ENCODE data around the gene SFXN5.

- TF ChIP-seq POLR2A (IDR thresholded peaks at IDR 0.05) = no peak
- TF ChIP-seq, protein P1, sequence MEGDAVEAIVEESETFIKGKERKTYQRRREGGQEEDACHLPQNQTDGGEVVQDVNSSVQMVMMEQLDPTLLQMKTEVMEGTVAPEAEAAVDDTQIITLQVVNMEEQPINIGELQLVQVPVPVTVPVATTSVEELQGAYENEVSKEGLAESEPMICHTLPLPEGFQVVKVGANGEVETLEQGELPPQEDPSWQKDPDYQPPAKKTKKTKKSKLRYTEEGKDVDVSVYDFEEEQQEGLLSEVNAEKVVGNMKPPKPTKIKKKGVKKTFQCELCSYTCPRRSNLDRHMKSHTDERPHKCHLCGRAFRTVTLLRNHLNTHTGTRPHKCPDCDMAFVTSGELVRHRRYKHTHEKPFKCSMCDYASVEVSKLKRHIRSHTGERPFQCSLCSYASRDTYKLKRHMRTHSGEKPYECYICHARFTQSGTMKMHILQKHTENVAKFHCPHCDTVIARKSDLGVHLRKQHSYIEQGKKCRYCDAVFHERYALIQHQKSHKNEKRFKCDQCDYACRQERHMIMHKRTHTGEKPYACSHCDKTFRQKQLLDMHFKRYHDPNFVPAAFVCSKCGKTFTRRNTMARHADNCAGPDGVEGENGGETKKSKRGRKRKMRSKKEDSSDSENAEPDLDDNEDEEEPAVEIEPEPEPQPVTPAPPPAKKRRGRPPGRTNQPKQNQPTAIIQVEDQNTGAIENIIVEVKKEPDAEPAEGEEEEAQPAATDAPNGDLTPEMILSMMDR (IDR thresholded peaks at IDR 0.05) = peak; percentile 51 to 85 (median 77)
Observed at GRCh38 chr2:73085691-73086090, 14.2 kb upstream of the SFXN5 start.

Measured in vagina (tissue), 2 donors.